OCI-LY7 (cell line): ENCODE results near the gene TIRAP.

Experiments used
- CTCF ChIP-seq: fragments of 200-600 bp; sonication (generic); conservative IDR thresholded peaks from 2 replicates; pipeline ENCODE4 v1.5.1; 2014; ENCODE audit warnings: mild to moderate bottlenecking, antibody characterized with exemption, low read length, moderate library complexity, mixed read lengths
- EZH2phosphoT487 ChIP-seq: fragments of 200-600 bp; sonication (generic); IDR thresholded peaks from 2 replicates; pipeline ENCODE4 v1.6.1; 2018; ENCODE audit warnings: low read depth, borderline replicate concordance, mild to moderate bottlenecking, mixed run types, antibody characterized with exemption, low read length, moderate library complexity, mixed read lengths

GRCh38 chr11:126339073-126339862 lies 56.4 kb downstream of the TIRAP start:
- TF ChIP-seq CTCF (no peak), EZH2phosphoT487 (no peak)
